Measurements from ENCODE around the gene MESP1.

GRCh38 chr15:89768071-89768500 is 17.0 kb upstream of the MESP1 start:
- TF ChIP-seq SUZ12 (IDR thresholded peaks at IDR 0.05; ENCODE audit: extremely low read depth, insufficient read depth, insufficient read length) (no peak), ZNF274 (IDR thresholded peaks at IDR 0.05; ENCODE audit: low read depth, low read length) (no peak)

Data from NT2/D1 (cell line).